ENCODE results near the gene SLC35B3. TPM values are rescaled to one million over a fixed set of nuclear protein-coding genes. Genes with fewer than 3 reads are reported as not detected.

The SLC35B3 gene
- total RNA-seq (2014; rRNA removed; shearing (Covaris generic)) (33.9 and 46.5 TPM in 2 replicates), polyA plus RNA-seq (2016; fragmentation: Nextera tagmentation; extraction: Ambion mirVana) (52.1 and 52.9 TPM in 2 replicates)

- H3K9ac ChIP-seq = peak within 1 kb of the TSS; percentile 99
- H3K79me2 ChIP-seq (ENCODE audit: insufficient read depth) = peaks cover 50% of the 10 kb centered on the region
- peak; percentile 98 for DNase-seq
- H2AFZ ChIP-seq = peak within 1 kb of the TSS; percentile 99
- no peaks in the 10 kb centered on the region; the same call in 1 of the 2 replicates for H4K20me1 ChIP-seq (ENCODE audit: insufficient read depth)
- no peaks in the 10 kb centered on the region for H3K9me2 ChIP-seq (ENCODE audit: insufficient read depth)
- H3K27me3 ChIP-seq (replicated peaks; ENCODE audit: insufficient read depth) = no peaks in the 10 kb centered on the region
- H3K27ac ChIP-seq = peak within 1 kb of the TSS; percentile 97
- peak within 1 kb of the TSS; percentile 91 for H3K4me2 ChIP-seq (ENCODE audit: unreplicated experiment)
- H3K4me3 ChIP-seq = peak within 1 kb of the TSS; percentile 99
- 1 to 2% methylated on average over 60 to 61 of the region's 62 CpGs for WGBS, 2 experiments (ENCODE audit: low coverage in 1 of 2, low lambda C conversion rate in 2 of 2, missing lambda C conversion rate in 2 of 2)
- no peaks in the 10 kb centered on the region for H3K9me3 ChIP-seq (ENCODE audit: low read depth)
- peaks cover 33% of the 10 kb centered on the region for H3K4me1 ChIP-seq (ENCODE audit: insufficient read depth)
- no peaks in the 10 kb centered on the region for H3F3A ChIP-seq (ENCODE audit: insufficient read depth)
- in situ Hi-C loops (cut with MboI) = no loop called here
- TF ChIP-seq EZH2phosphoT487 (IDR thresholded peaks at IDR 0.05; ENCODE audit: insufficient read depth, low read depth) = no peak
- TF ChIP-seq EZH2 (IDR thresholded peaks at IDR 0.05; ENCODE audit: insufficient read depth, poor library complexity, severe bottlenecking) = no peak
- H3K36me3 ChIP-seq (ENCODE audit: low read depth) = no peaks in the 10 kb centered on the region; the same call in 1 of the 2 replicates
Measured at GRCh38 chr6:8435093-8435844, at the start of gene SLC35B3. Gene SLC35B3 (minus strand): TSS chr6:8435545.

DNA sequence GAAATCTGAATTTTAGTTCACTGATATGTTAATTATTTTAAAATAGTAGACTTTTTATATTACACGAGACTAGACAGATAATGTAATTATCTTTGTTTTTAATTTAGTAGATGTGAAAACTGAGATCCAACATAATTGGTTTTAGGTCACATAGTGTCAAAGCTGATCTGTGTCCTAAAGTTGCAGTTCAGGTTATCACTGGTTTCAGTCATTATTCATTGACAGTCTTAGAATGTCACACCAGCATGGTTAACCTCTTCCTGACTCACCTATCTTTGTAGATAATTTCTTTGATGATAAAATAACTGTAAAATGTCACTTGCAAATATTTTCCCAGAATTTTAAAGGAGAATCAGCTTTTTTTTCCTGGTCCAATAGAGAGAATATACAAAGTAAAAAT is 48.3 kb upstream of the SLC35B3 start:
- 0 out of 2 replicates have a peak, but pooled peaks cover 5% of the 10 kb centered on the region for H3K9me2 ChIP-seq (ENCODE audit: insufficient read depth)
- no peak overlapping the region for H3K27ac ChIP-seq
- H3K27me3 ChIP-seq (replicated peaks; ENCODE audit: insufficient read depth) = no peaks in the 10 kb centered on the region
- no peaks in the 10 kb centered on the region for H3F3A ChIP-seq (ENCODE audit: insufficient read depth)
- H3K9me3 ChIP-seq (ENCODE audit: low read depth) = no peaks in the 10 kb centered on the region
- no peaks in the 10 kb centered on the region for H4K20me1 ChIP-seq (ENCODE audit: insufficient read depth)
- in situ Hi-C loops (cut with MboI) = no loop called here
- H2AFZ ChIP-seq = no peak overlapping the region
- no peak overlapping the region for H3K9ac ChIP-seq
- H3K4me3 ChIP-seq = no peak overlapping the region
- DNase-seq = no peak
- no peaks in the 10 kb centered on the region for H3K4me1 ChIP-seq (ENCODE audit: insufficient read depth)
- H3K79me2 ChIP-seq (ENCODE audit: insufficient read depth) = no peaks in the 10 kb centered on the region
- no peak overlapping the region for H3K4me2 ChIP-seq (ENCODE audit: unreplicated experiment)
- no peak for TF ChIP-seq EZH2 (IDR thresholded peaks at IDR 0.05; ENCODE audit: insufficient read depth, poor library complexity, severe bottlenecking)
- no peak for TF ChIP-seq EZH2phosphoT487 (IDR thresholded peaks at IDR 0.05; ENCODE audit: insufficient read depth, low read depth)
- H3K36me3 ChIP-seq (ENCODE audit: low read depth) = no peaks in the 10 kb centered on the region
- WGBS, 2 experiments (ENCODE audit: low coverage in 1 of 2, low lambda C conversion rate in 2 of 2, missing lambda C conversion rate in 2 of 2) = 73 to 81% methylated on average over 1 of the region's 1 CpG

DNA sequence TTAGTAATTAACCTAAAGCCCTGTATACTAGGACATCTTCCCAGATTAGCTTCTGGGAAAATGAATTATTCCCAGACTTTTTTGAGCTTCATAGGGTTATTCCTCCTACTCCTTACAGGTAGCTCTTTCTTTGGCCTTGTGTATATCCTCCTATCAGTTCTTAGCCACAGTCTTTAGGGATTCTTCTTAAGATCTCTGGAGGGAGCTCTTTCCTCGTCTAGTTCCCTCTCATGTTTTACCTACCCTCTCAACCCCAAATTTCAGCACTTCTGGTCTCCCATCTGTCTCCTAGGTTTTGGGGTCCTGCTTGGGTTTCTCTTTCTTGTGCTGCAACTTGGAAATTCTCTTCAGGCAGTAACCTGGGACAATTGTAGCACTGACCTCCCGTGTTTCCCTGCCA is 46.4 kb upstream of the SLC35B3 start:
- Histone ChIP-seq H3K4me1 (ENCODE audit: insufficient read depth) (no peaks in the 10 kb centered on the region), H3K9ac (no peak overlapping the region), H3K4me2 (ENCODE audit: unreplicated experiment) (no peak overlapping the region), H3K27ac (no peak overlapping the region), H3K27me3 (replicated peaks; ENCODE audit: insufficient read depth) (no peaks in the 10 kb centered on the region), H3K36me3 (ENCODE audit: low read depth) (no peaks in the 10 kb centered on the region), H3K9me2 (ENCODE audit: insufficient read depth) (0 out of 2 replicates have a peak, but pooled peaks cover 5% of the 10 kb centered on the region), H2AFZ (no peak overlapping the region), H3K9me3 (ENCODE audit: low read depth) (no peaks in the 10 kb centered on the region), H3K79me2 (ENCODE audit: insufficient read depth) (no peaks in the 10 kb centered on the region), H4K20me1 (ENCODE audit: insufficient read depth) (no peaks in the 10 kb centered on the region), H3K4me3 (no peak overlapping the region), H3F3A (ENCODE audit: insufficient read depth) (no peaks in the 10 kb centered on the region)
- peak; percentile 46 for DNase-seq
- in situ Hi-C loops (cut with MboI) = no loop called here
- no peak for TF ChIP-seq EZH2 (IDR thresholded peaks at IDR 0.05; ENCODE audit: insufficient read depth, poor library complexity, severe bottlenecking)
- no peak for TF ChIP-seq EZH2phosphoT487 (IDR thresholded peaks at IDR 0.05; ENCODE audit: insufficient read depth, low read depth)
- WGBS, 2 experiments (ENCODE audit: low coverage in 1 of 2, low lambda C conversion rate in 2 of 2, missing lambda C conversion rate in 2 of 2) = 24 to 25% methylated on average over 2 of the region's 2 CpGs

GRCh38 chr6:8478418-8478817 is 43.1 kb upstream of the SLC35B3 start:
- TF ChIP-seq EZH2 (IDR thresholded peaks at IDR 0.05; ENCODE audit: insufficient read depth, poor library complexity, severe bottlenecking) = no peak
- TF ChIP-seq EZH2phosphoT487 (IDR thresholded peaks at IDR 0.05; ENCODE audit: insufficient read depth, low read depth) = no peak
- Histone ChIP-seq H3K9me2 (ENCODE audit: insufficient read depth) (no peaks in the 10 kb centered on the region), H3K9ac (no peak overlapping the region)

More at GRCh38 chr6:8478418-8478817, 43.1 kb upstream of the SLC35B3 start:
- Histone ChIP-seq H2AFZ (no peak overlapping the region), H4K20me1 (ENCODE audit: insufficient read depth) (no peaks in the 10 kb centered on the region), H3K27ac (no peak overlapping the region), H3K4me1 (ENCODE audit: insufficient read depth) (no peaks in the 10 kb centered on the region), H3K4me2 (ENCODE audit: unreplicated experiment) (no peak overlapping the region), H3K79me2 (ENCODE audit: insufficient read depth) (no peaks in the 10 kb centered on the region), H3K36me3 (ENCODE audit: low read depth) (no peaks in the 10 kb centered on the region), H3F3A (ENCODE audit: insufficient read depth) (no peaks in the 10 kb centered on the region), H3K4me3 (no peak overlapping the region), H3K27me3 (replicated peaks; ENCODE audit: insufficient read depth) (no peaks in the 10 kb centered on the region), H3K9me3 (ENCODE audit: low read depth) (no peaks in the 10 kb centered on the region)
- WGBS, 2 experiments (ENCODE audit: low coverage in 1 of 2, low lambda C conversion rate in 2 of 2, missing lambda C conversion rate in 2 of 2) = 11 to 17% methylated on average over 1 of the region's 1 CpG
- no peak for DNase-seq
- in situ Hi-C loops (cut with MboI) = no loop called here

Data from GM23248 (cell line).